GM18508 (cell line): ENCODE data around the gene MED7.

Experiments used
- ATAC-seq: cut with Tn5 transposase; IDR thresholded peaks from one replicate; pipeline ENCODE4 v1.9.1; 2021; ENCODE audit warnings: moderate number of reproducible peaks; ENCODE audit not compliant: insufficient read depth, unreplicated experiment

MED7 gene

DNA sequence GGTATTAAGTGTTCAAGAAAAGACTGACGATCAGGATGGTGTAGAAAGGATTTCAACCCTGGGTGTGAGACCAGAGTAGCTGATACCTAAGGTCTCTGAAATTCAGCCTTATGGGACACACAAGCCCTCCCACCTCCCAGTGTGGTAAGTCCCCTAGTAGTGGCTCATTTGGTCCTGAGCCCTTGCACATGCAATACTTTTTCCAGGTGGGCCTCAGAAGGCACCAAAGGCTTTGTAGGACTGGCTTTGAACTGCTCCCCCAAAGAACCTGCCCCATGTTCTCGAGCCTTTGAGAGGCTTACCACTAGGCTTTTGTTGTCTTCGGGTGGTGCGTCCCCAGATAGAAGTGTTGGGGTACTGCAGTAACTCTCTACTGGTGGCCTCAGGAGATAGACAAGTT lies 22.6 kb upstream of the MED7 start:
- ATAC-seq, result no peak

DNA sequence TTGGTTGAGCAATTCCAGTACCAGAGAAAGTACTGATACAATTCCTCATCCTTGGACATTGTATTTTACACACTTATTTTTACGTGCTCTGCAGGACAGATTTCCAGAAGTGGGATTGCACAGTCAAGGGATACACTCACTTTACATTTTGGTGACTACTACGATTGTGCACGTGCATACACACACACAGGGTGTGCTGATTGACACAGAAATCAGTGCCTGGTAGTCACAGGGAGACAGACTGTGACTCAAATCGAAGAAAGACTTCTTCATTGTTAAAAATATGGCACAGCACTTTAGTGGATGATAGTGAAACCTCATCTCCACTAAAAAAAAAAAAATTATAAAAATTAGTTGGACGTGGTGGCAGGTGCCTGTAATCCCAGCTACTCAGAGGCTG lies 21.9 kb upstream of the MED7 start:
- no peak for ATAC-seq

DNA sequence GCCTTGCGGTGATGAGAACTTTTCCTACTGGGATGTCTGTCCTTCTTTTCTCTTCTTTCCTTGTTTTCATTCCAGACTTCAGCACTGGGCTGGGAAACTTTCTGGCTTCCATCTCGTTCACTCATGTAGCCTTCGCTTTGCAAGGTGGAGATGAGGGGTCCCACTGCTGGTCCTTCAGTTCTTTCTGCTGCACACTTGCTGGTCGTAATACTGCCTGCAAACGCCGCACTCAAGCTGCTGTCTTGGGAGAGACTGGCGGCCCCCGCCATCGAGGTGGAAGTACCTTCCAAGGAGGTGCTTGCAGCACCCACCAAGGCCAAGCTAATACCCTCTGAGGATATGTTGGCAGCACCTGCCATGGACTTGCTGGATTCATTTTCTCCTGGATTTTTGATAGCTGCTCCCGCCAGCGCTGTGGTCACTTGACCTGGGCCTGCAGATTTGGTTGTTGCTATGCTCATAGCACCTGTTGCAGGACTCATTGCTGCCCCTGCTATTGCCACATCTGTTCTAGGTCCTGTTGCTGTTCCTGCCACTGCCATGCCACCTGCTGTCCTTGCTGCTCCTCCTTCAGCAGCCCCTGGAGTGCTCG lies 20.4 kb upstream of the MED7 start:
- ATAC-seq, result no peak

DNA sequence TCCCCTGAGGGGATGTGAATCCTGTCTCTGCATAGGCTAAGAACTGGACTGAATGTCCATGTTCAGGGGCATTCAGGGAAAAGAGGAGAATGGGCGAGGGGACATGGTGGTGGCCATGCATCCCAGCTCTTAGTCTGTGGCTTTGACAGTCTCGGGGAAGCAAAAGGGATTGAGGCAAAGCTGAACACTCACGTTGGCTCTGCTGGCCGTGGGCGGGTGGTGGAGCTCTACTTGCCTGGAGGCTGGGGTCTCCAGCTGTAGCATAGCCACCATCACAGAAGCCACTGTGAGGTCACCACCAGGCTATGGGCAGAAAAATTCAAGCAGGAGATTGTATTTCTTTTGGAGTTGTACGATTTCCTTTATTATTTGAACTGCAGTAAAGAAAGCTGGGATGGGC lies 19.3 kb upstream of the MED7 start:
- no peak for ATAC-seq

DNA sequence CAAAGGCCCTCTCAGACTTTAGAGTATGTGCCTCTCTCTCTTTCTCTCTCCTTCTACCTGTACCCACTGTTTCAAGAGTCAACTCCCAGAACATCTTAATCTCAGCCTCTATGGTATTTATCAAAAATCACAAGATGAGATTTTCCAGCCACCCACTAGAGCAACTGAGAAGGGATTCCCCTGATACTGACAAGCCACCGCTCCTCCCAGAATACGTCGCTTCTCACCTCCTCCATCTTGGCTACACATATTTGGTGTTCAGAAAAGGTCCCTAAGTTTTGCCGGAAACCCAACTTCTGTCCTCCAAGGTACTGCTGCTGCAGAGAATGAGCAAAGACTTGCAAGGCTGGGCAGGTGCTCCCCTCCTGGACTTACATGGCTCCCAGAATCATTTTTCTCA lies 17.3 kb upstream of the MED7 start:
- ATAC-seq, result no peak

DNA sequence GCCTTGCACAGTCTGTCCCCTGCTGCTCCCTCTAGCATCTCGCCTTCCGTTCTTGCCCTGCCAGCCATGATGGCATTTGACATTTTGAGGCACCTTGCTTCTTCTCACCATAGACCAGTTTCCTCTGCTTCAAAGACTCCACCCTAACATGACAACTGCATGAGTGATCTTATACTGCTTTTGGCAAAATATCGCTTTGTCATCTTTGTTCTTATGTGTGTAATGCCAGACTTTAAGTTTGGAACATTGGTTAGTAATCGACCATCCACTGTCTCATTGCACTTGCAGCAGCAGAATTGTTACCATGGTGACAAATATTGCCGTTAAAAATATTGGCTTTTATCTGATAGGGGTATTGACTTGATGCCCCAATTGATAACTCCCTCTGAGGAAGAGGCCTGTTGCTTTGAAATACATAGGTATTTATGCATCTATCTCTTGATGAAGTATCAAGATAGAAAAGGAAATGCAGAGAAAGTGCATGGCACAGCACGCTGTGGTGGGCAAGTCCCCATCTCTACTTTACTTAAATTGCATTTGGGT lies 16.6 kb upstream of the MED7 start:
- ATAC-seq, result no peak

DNA sequence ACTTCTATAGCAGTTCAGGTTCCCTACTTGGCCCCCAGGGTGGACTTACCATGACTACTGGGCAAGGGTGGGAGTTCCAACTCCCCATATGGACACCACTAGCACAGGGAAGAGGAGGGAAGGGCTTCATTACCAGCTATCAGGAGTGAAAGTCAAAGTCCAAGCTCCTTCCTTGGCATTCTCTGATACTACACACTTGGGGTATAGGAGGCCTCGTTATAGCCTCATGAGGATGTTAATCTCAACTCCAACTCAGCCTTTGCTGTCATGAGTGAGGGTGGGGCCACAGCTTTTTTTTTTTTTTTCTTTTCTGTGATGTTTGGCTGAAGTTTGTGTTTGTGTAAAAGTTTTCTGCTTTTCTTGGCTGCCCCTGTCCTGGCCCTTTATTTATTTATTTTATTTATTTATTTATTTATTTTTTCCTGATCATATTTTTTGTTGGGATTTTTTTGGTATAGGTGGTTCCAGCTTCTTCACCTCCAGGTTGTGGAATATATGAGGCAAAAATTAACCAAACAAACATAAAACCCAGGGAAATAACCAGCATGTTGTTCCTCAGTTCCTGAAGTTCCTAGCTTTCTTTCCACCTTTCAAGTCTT lies 14.7 kb upstream of the MED7 start:
- no peak for ATAC-seq

DNA sequence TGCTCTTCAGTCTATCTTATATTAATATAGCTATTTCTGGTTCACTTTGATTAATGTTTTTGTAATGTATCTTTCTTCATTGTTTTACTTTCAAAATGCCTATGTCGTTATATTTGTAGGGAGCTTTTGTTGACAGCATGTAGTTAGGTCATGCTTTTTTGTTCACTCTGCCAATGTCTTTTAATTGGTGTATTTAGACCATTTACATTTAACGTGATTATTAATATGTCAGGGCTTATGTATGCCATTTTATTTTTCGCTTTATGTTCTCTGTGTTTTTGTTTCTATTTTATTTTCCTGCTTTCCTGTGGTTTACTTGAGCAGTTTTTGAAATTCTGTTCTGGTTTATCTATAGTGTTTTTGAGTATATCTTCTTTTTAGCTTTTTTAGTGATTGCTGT lies 12.6 kb upstream of the MED7 start:
- ATAC-seq, result no peak

DNA sequence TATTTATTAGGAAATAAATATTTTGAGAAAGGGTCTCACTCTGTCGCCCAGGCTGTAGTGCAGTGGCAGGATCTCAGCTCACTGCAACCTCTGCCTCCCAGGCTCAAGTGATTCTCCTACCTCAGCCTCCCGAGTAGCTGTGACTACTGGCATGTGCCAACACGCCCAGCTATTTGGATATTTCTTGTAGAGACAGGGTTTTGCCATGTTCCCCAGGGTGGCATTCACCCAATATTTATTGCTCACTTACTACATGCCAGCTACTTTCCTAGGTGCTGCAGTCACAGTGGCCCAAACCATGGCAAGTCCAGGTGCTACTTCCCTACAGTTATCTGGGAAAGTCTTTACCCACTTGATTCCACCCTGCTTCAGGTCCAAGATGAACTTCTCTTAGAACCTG lies 8.3 kb upstream of the MED7 start:
- ATAC-seq, result no peak

DNA sequence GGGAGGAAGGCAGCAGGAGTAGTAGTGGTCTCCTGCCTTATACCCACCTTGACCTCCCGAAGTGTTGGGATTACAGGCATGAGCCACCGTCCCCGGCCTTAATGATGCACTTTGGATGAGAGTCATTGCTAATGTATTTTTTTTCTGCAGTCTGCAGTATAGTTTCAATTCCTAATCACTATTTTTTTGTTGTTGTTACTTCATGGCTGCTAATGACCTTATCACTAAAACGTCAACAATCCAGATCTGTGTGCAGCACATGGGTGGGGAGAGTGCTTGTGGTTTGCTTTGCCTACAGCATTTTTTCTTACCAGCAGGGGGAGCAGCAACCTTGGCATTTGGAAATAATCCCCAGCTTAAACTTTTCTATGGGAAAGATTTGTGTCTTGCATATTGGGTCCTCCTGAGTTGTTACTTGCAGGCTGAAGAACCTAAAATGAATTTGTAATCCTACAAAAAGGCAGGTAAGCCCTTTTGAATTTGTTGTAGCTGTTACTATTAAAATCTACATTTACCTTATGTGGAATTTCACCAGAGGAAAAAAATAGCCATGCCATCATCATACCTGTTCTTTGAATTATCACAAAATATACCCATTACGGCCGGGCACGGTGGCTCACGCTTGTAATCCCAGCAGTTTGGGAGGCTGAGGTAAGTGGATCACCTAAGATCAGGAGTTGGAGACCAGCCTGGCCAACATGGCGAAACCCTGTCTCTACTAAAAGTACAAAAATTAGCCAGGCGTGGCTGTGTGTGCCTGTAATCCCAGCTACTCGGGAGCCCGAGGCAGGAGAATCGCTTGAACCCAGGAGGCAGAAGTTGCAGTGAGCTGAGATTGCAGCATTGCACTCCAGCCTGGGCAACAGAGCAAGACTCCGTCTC lies 6.3 kb upstream of the MED7 start:
- ATAC-seq, result peak; percentile 64

DNA sequence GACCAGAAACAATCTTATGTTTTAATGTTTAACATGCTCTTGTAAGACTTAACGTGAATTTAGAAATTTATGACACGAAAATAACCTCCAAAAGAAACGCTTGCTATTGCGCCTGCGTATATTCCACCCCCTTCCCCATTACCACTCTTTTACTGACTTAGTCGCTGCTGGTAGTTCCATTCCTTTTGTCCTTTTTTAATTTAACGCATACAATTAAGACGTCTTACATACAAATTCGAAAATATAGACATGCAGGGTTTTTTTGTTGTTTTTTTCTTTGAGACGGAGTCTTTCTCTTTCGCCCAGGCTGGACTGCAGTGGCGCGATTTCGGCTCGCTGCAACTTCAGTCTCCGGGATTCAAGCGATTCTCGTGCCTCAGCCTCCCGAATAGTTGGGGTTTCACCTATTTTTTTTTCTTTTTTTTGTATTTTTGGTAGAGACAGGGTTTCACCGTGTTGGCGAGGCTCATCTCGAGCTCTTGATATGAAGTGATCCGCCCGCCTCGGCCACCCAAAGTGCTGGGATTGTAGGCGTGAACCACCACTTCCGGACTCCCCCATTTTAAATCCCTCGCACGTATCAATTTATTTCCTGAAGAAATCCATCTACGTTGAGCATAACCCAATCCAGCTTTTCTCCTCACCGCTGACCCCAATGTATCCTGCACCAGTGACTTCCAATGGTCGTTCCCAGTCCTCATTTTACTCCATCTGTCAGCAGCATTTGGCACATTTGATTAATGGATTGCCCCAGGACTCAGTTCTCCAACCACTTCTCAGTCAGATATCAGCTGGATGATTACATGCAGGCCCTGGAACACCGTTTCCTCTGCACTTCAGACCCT lies 684 bp upstream of the MED7 start:
- ATAC-seq, result peak; percentile 29

DNA sequence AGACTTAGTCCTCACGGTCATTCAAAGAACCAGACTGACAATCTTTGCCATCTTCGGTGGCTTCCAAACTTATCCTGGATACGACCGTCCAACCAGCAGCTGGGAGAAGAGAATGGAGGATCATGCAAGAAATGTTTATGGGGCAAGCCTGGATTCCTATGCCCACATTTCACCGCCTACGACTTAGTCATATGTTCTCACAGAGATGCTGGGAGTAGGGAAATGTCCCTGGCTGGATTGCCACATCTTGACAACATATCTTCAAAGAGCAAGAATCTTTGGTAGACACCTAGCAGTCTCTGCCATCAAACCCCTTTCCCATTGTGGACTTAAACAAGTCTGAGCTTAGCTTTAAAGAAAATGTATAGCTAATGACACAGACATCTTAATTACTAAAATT lies 5.0 kb downstream of the MED7 start:
- no peak for ATAC-seq

DNA sequence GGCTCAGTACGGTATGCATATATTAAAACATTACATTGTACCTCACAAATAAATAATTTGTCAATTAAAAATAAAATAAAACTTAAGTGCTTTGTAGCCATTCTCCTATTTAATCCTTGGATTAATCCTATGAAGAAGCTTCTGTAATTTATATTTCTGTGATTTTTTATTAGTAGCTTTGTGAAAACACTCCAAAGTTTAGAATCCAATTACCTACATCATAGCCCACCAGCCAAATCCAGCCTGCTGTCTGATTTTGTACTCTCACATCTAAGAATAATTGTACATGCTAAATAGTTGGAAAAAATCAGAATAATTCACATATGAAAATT lies 10.4 kb downstream of the MED7 start:
- ATAC-seq, result no peak

DNA sequence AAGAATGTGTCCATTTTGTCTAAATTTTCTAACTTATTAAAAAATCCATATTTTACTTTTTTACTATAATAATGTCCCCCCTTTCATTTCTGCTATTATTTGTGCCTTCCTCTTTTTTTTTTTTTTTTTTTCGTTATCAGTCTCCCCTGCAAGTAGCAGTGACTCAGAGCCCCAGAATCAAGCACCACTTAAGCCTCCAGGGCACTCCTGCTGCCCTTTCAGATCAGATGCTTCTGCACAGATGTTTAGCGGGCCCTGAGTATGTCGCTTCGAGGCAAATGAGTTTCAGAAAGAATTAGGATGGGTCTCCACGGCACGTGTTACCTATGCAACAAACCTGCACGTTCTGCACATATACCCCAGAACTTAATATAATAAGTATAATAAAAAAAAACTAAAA lies 11.7 kb downstream of the MED7 start:
- no peak for ATAC-seq

DNA sequence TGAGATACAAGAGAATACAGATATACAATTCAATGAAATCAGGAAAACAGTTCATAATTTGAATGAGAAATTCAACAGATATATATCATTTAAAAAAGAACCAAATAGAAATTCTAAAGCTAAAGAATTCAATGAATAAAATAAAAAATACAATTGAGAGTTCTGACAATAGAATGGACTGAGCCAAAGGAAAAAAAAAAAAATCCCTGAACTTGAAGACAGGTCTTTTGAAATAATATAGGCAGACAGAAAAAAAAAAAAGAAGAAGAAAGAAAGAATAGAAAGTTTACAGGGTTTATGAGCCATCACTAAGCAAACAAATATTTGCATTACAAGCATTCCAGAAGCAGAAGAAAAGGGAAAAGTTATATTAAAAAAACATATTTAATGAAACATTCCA lies 21.0 kb downstream of the MED7 start:
- ATAC-seq, result no peak

DNA sequence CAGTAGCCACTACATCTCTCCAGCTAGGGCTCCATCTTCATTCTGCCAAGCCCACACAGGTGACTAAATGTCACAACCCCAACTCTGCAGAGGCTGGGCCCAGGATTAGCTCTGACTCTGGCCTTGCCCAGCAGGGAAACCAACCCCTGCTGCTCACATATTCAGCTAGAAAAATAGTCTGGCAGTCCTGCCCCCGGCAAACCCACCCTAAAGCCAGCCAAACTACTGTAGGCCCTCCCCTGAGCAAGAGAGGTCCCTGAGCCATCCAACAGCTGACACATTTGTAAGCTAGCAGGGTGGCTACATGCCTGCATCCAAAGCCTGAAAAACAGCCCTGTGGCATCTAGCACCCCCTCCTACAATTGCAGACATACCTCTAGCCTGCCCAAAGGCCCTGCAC lies 22.6 kb downstream of the MED7 start:
- ATAC-seq, result no peak

DNA sequence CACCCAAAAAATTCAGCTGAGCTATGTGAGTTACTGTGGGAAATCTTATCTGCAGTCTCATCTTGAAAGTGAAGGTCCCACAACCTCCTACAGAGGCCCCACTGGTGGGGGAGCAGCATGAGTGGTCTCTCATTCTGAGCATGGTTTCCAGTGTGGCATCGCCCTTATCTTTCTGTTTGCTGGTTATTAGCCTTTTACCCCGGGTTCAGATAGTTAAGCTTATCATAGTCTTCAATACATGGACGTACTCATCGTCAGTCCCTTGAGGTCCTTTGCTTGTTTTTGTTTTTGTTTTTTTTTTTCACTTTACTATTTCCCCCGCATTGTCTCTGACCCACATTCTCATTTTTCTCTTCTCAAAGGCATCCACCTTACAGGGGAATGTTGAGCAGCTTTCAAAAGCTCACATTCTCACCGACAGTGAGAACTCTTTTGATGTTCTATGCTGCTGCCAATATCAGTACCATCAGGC lies 26.1 kb downstream of the MED7 start:
- no peak for ATAC-seq

DNA sequence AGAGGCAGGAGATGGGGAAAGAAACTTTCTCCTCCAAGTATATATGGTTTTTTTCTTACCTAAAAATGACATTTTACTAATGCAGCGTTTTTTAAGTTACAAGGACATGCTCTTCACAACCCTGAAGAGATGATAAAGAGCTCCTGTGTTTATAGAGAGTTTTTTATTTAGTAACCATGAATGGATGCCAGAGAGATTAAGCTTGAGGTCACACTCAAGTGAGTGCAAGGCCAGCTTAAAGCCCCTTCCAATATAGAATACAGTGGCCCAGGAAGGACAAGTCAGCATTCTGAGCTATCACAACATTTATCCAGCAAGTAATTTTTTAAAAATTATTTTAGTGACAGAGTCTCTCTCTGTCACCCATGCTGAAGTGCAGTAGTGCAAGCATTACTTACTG lies 27.2 kb downstream of the MED7 start:
- ATAC-seq, result no peak

DNA sequence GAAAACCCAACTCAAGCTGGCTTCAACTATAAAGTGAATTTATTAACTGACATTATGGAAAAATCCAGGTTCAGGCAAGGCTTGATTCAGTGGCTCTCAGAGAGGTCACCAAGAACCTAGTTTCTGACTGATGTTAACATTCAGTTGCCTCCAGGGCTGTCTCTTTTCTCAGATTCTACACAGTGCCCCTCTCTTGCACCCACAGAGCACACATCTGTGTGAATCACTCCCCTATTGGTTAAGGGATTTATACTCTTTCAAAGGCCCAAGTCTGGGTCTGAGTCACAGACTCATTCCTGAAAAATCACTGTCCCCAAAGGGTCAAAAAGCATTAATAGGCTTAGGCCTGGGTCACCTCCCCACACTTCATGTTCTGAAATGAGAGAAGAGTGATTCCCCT lies 27.7 kb downstream of the MED7 start:
- ATAC-seq, result no peak

DNA sequence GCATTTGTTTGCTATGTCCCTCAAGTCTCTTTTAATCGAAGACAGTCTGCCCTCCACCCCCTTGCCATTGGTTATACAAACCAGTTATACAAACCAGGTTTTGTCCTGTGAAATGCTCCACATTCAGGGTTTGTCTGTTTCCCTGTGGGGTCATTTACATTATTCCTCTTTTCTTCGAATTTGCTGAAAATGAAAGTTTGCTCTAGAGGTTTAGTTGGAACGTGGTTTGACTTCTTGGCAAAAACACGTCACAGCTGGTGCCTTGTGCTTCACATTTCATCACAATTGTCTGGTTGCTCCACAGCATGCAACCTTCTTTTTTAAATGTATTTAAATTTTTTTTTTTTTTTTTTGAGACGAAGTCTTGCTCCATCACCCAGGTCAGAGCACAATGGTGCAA lies 29.7 kb downstream of the MED7 start:
- ATAC-seq, result no peak

DNA sequence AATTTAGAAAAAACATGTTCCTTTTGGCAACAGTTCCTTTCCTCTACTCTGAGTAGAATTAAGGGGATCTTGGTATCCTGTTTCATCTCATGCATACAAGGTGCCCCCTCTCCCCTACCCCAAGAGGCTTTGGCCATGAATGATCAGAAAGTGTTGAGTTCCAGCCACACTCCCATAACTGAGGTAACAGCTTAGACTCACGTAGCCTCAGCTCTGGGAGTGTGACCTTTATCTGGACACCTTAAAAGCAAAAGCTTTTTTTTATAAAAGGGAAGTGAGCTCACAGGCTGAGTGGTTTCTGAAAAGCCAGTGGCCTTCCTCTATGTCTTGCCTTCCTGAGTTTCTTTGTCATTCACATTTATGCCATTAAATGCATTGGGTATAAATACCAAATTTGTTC lies 32.9 kb downstream of the MED7 start:
- peak; percentile 66 for ATAC-seq
